Muscle of leg (tissue), 16 donors: ENCODE measurements around the gene RERE. TPM values are rescaled to one million over a fixed set of nuclear protein-coding genes. Genes with fewer than 3 reads are reported as not detected.

Experiments
- DNase-seq: peaks from one replicate; pipeline ENCODE4 v3.0.0; 2013
- H3K27ac ChIP-seq: one replicate; pipeline ENCODE4 v1.5.1; 2013; ENCODE audit warnings: mild to moderate bottlenecking, low read length, control low read depth
- H3K27me3 ChIP-seq: one replicate; pipeline ENCODE4 v1.6.1; 2013; ENCODE audit warnings: low read length; ENCODE audit not compliant: control insufficient read depth, insufficient read depth
- H3K36me3 ChIP-seq: one replicate; pipeline ENCODE4 v1.6.1; 2013; ENCODE audit warnings: low read length; ENCODE audit not compliant: control insufficient read depth, insufficient read depth
- H3K4me1 ChIP-seq: one replicate; pipeline ENCODE4 v1.6.1; 2013; ENCODE audit warnings: low read length; ENCODE audit not compliant: control insufficient read depth, insufficient read depth
- H3K4me3 ChIP-seq: one replicate; pipeline ENCODE4 v1.5.1; 2013; ENCODE audit warnings: low read length, control low read depth
- H3K9me3 ChIP-seq: replicated peaks from 2 replicates; pipeline ENCODE4 v1.6.1; 2013; ENCODE audit warnings: low read depth, low read length; ENCODE audit not compliant: control insufficient read depth
- WGBS: methylation state at CpG from one replicate; pipeline ENCODE4 v1.1.5; 2013; ENCODE audit warnings: missing lambda C conversion rate; ENCODE audit not compliant: insufficient coverage; 5-methylcytosine and 5-hydroxymethylcytosine counted together
- long read RNA-seq, 11 donors: transcript quantifications; one replicate each; lab custom pipeline, GENCODE V29; 2026
- polyA plus RNA-seq, 8 donors: library from polyadenylated mRNA; unstranded; fragments of 120-200 nt; gene quantifications; one replicate each; pipeline versions ENCODE4 v1.2.1 to v1.2.3, GENCODE V29; 2013; ENCODE audit warnings: inconsistent platforms in 1 of 8, low replicate concordance in 1 of 8; ENCODE audit not compliant: insufficient read length in 8 of 8, insufficient read depth in 1 of 8
- total RNA-seq: library from RNA; stranded (reverse); fragments of 120-200 nt; gene quantifications from one replicate; pipeline ENCODE4 v1.2.4, GENCODE V29; 2013

The RERE gene
- 83.9 TPM for total RNA-seq
- 100 to 1,000 TPM in 1 of 8 donors, 10 to 100 TPM in 7; 63.7 to 102 (median 82.0) TPM for polyA plus RNA-seq
- long read RNA-seq, donor 1: 0 reads
- long read RNA-seq, donor 2: 0 reads
- long read RNA-seq, donor 3, partial matches to known transcripts: 0 of 1 reads
- long read RNA-seq, donor 3, other reads (novel, unspliced or antisense): 0 of 1 reads
- long read RNA-seq, donor 4, partial matches to known transcripts: 14 of 14 reads
- long read RNA-seq, donor 4, other reads (novel, unspliced or antisense): 0 of 14 reads
- long read RNA-seq, donor 5, partial matches to known transcripts: 12 of 13 reads
- long read RNA-seq, donor 5, other reads (novel, unspliced or antisense): 0 of 13 reads
- long read RNA-seq, donor 6, partial matches to known transcripts: 10 of 10 reads
- long read RNA-seq, donor 6, other reads (novel, unspliced or antisense): 0 of 10 reads
- long read RNA-seq, donor 7, partial matches to known transcripts: 6 of 11 reads
- long read RNA-seq, donor 7, other reads (novel, unspliced or antisense): 5 of 11 reads
- long read RNA-seq, donor 8, partial matches to known transcripts: 19 of 20 reads
- long read RNA-seq, donor 8, other reads (novel, unspliced or antisense): 0 of 20 reads
- long read RNA-seq, donor 9, partial matches to known transcripts: 7 of 7 reads
- long read RNA-seq, donor 9, other reads (novel, unspliced or antisense): 0 of 7 reads
- long read RNA-seq, donor 10, partial matches to known transcripts: 41 of 70 reads
- long read RNA-seq, donor 10, other reads (novel, unspliced or antisense): 27 of 70 reads
- long read RNA-seq, donor 11, partial matches to known transcripts: 5 of 6 reads
- long read RNA-seq, donor 11, other reads (novel, unspliced or antisense): 0 of 6 reads

- Histone ChIP-seq H3K36me3 (no peaks in the 10 kb centered on the region), H3K27me3 (no peaks in the 10 kb centered on the region), H3K4me3 (peak within 1 kb of the TSS; percentile 70), H3K4me1 (peaks cover 19% of the 10 kb centered on the region), H3K27ac (peak within 1 kb of the TSS; percentile 97), H3K9me3 (no peaks in the 10 kb centered on the region)
- under 1% methylated on average over 68 of the region's 82 CpGs for WGBS
- peak; percentile 98 for DNase-seq
Measured at GRCh38 chr1:8817412-8818324, at the start of gene RERE. Gene RERE, minus strand, starts transcription at chr1:8817640.

DNA sequence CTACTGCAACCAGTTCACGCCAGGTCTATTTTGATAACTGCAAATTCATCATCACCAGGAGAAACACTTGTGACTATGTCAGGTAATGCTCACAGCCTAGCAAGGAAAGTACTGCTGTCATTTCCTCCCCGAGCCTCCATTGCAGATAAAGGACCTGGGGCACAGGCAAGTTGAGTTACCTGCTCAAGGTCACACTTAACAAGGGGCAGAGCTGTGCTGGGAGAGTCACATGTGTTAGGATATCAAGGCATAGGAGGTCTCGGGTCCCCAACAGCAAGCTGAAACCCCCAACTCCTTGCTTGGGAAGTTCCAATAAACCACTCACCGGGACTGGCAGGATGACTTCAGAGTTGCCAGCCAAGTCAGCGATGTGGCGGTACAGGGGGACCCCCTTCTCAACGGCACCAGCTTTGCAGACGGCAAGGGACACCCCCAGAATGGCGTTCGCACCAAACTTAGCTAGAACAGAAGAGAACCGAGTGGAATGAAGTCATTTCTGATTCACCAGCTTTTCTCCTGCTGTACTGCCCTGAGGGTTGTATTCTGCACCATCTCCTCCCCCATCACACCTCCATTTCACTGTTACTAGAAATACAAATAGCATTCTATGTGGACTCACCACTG lies 49.5 kb upstream of the RERE start:
- no peak for DNase-seq
- Histone ChIP-seq H3K4me3 (no peak overlapping the region), H3K27me3 (no peaks in the 10 kb centered on the region), H3K9me3 (no peaks in the 10 kb centered on the region), H3K36me3 (peaks cover 99% of the 10 kb centered on the region), H3K4me1 (peaks cover 46% of the 10 kb centered on the region), H3K27ac (peak overlapping the region; percentile 35)
- WGBS: 89% methylated on average over 8 of the region's 11 CpGs

DNA sequence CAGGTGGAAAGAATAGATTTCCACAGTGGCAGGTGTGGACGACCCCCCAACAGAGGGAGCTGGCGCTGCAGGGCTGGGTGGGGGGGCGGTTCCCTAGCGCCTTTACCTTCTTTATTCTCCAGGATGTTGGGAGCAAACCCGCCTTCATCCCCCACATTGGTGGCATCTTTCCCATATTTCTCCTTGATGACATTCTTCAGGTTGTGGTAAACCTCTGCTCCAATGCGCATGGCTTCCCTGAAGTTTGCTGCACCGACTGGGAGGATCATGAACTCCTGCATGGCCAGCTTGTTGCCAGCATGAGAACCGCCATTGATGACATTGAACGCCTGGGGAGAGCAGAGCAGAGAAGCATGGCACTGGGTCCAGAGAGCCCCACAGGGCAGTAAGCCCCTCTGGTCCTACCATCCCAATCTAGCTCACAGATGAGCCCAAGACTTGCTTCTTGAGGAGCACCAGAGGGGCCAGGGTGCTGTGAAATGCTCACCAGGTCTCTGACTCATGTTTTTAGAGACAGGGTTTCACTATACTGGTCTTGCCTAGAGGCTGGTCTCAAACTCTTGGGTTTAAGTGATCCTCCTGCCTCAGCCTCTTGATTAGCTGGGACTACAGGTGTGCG lies 48.8 kb upstream of the RERE start:
- no peak overlapping the region for H3K4me3 ChIP-seq
- peak overlapping the region; percentile 89 for H3K27ac ChIP-seq
- no peaks in the 10 kb centered on the region for H3K27me3 ChIP-seq
- DNase-seq: no peak
- H3K4me1 ChIP-seq: peaks cover 40% of the 10 kb centered on the region
- 90% methylated on average over 8 of the region's 10 CpGs for WGBS
- no peaks in the 10 kb centered on the region for H3K9me3 ChIP-seq
- H3K36me3 ChIP-seq: peaks cover 98% of the 10 kb centered on the region

GRCh38 chr1:8864713-8865344 lies 47.4 kb upstream of the RERE start:
- H3K36me3 ChIP-seq: peaks cover 97% of the 10 kb centered on the region
- H3K9me3 ChIP-seq: no peaks in the 10 kb centered on the region
- peaks cover 40% of the 10 kb centered on the region for H3K4me1 ChIP-seq
- H3K27ac ChIP-seq: peak overlapping the region; percentile 89
- no peak overlapping the region for H3K4me3 ChIP-seq
- 87% methylated on average over 6 of the region's 6 CpGs for WGBS
- DNase-seq: no peak
- H3K27me3 ChIP-seq: no peaks in the 10 kb centered on the region

GRCh38 chr1:8863794-8864233 lies 46.4 kb upstream of the RERE start:
- Histone ChIP-seq H3K27ac (no peak overlapping the region), H3K4me3 (no peak overlapping the region), H3K36me3 (peaks cover 96% of the 10 kb centered on the region), H3K27me3 (no peaks in the 10 kb centered on the region), H3K9me3 (no peaks in the 10 kb centered on the region), H3K4me1 (peaks cover 46% of the 10 kb centered on the region)
- DNase-seq: no peak
- 87% methylated on average over 13 of the region's 13 CpGs for WGBS

- Histone ChIP-seq H3K4me3 (no peak overlapping the region), H3K4me1 (peaks cover 52% of the 10 kb centered on the region), H3K27me3 (no peaks in the 10 kb centered on the region), H3K27ac (no peak overlapping the region), H3K9me3 (no peaks in the 10 kb centered on the region), H3K36me3 (peaks cover 96% of the 10 kb centered on the region)
- 93% methylated on average over 4 of the region's 7 CpGs for WGBS
- DNase-seq: no peak
Measured at GRCh38 chr1:8863138-8863537, 45.7 kb upstream of the RERE start.

- peaks cover 58% of the 10 kb centered on the region for H3K4me1 ChIP-seq
- 73% methylated on average over 3 of the region's 4 CpGs for WGBS
- peaks cover 95% of the 10 kb centered on the region for H3K36me3 ChIP-seq
- DNase-seq: no peak
- no peak overlapping the region for H3K4me3 ChIP-seq
- H3K27ac ChIP-seq: no peak overlapping the region
- H3K9me3 ChIP-seq: no peaks in the 10 kb centered on the region
- no peaks in the 10 kb centered on the region for H3K27me3 ChIP-seq
Measured at GRCh38 chr1:8862528-8862927, 45.1 kb upstream of the RERE start.

DNA sequence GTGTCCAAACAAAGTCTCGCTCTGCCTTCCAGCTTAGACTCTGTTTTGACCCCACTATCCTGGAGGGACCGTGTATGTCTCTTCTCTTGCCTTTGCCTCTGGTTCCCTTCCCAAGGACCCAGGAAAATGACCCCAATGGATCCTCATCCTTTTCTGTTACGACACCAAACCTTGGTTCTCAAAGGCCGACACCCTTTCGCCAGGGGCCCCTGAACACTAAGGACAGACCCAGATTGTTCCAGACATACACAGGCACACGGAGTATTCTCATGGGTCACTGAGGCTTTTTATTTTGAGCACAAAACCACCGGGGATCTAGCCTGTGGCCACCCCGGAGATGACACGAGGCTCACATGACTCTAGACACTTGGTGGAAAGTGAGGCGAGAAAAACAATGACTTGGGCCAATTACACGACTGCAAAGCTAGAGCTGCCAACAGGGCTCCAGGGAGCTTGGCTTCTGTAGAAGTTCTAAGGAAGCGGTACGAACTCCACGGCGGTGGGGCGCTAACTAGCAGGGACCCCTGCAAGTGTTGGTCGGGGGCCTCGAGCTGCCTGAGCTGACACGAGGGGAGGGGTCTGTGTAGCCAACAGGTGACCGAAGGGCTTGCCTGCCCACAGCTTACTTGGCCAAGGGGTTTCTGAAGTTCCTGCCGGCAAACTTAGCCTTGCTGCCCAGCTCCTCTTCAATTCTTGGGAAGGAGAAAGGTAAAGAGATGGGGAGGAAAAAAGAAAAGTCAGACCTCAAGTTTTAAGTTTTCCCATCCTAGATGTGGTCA lies 43.5 kb upstream of the RERE start:
- H3K27ac ChIP-seq: no peak overlapping the region

More for the DNA sequence above, 43.5 kb upstream of the RERE start:
- H3K27me3 ChIP-seq: no peaks in the 10 kb centered on the region
- no peak overlapping the region for H3K4me3 ChIP-seq
- H3K9me3 ChIP-seq: no peaks in the 10 kb centered on the region
- DNase-seq: no peak
- H3K36me3 ChIP-seq: peaks cover 91% of the 10 kb centered on the region
- WGBS: 82% methylated on average over 20 of the region's 21 CpGs
- peaks cover 56% of the 10 kb centered on the region for H3K4me1 ChIP-seq
